Kidney (tissue), 14 donors: Measurements from ENCODE around the gene UBE4B. TPM values are rescaled to one million over a fixed set of nuclear protein-coding genes. Genes with fewer than 3 reads are reported as not detected.

Experiments used
- DNase-seq, 5 donors: peaks; one replicate each; pipeline ENCODE4 v3.0.0-alpha.2; 2013 to 2020
- FAIRE-seq: peaks from 2 replicates; lab custom pipeline; 2012; peaks lifted over from hg19 to GRCh38; lab: Jason Lieb, UNC
- H3K27ac ChIP-seq, 2 donors: one replicate each; pipeline ENCODE4 v1.7.0; 2013; ENCODE audit warnings: low read depth in 2 of 2, low read length in 2 of 2, inconsistent platforms in 1 of 2
- H3K27me3 ChIP-seq: one replicate; pipeline ENCODE4 v1.7.1; 2013; ENCODE audit warnings: low read length, inconsistent platforms; ENCODE audit not compliant: control insufficient read depth, insufficient read depth
- H3K36me3 ChIP-seq, 3 donors: one replicate each; pipeline versions ENCODE4 v1.7.0 to v1.7.1; 2013; ENCODE audit warnings: low read length in 3 of 3, control low read depth in 1 of 3, inconsistent platforms in 1 of 3; ENCODE audit not compliant: insufficient read depth in 3 of 3, control insufficient read depth in 2 of 3
- H3K4me1 ChIP-seq, 3 donors: one replicate each; pipeline versions ENCODE4 v1.7.0 to v1.7.1; 2013; ENCODE audit warnings: low read length in 3 of 3, inconsistent platforms in 1 of 3, low read depth in 1 of 3; ENCODE audit not compliant: control insufficient read depth in 2 of 3, insufficient read depth in 2 of 3
- H3K4me3 ChIP-seq, 3 donors: one replicate each; pipeline versions ENCODE4 v1.7.0 to v1.8.1; 2013; ENCODE audit warnings: low read length in 3 of 3, control low read depth in 1 of 3, inconsistent platforms in 1 of 3
- H3K9ac ChIP-seq, 3 donors: one replicate each; pipeline versions ENCODE4 v1.7.0 to v1.7.1; 2013; ENCODE audit warnings: low read length in 3 of 3, control low read depth in 1 of 3, inconsistent platforms in 1 of 3
- H3K9me3 ChIP-seq, 3 donors: one replicate each; pipeline versions ENCODE4 v1.7.0 to v1.7.1; 2013; ENCODE audit warnings: low read length in 3 of 3, control low read depth in 1 of 3, inconsistent platforms in 1 of 3; ENCODE audit not compliant: control insufficient read depth in 2 of 3, insufficient read depth in 1 of 3
- CTCF ChIP-seq: IDR thresholded peaks from 3 replicates; pipeline ENCODE4 v1.5.1; 2012; ENCODE audit warnings: mild to moderate bottlenecking, moderate library complexity, borderline replicate concordance; ENCODE audit not compliant: insufficient read depth; ENCODE audit errors: extremely low read depth
- intact Hi-C: fragments of 100-400 bp; cut with DNase I; formaldehyde crosslinking; loops from one replicate; pipeline ENCODE4 v1.11.1; 2022
- polyA plus RNA-seq: library from polyadenylated mRNA; stranded (reverse); fragments of 350-450 nt; fragmentation: Illumina TruSeq; extraction: RNeasy Lipid Tissue Mini Kit (QIAGEN cat#74804); gene quantifications from one replicate; pipeline ENCODE4 v1.2.3, GENCODE V29; 2014; ENCODE audit warnings: low read depth, low replicate concordance; ENCODE audit not compliant: insufficient read depth
- total RNA-seq: library from RNA; stranded (reverse); fragmentation: NEBNext Ultra II Directional; extraction: Animal tissue kit (Norgen Biotek cat#: 25700); gene quantifications from one replicate; pipeline ENCODE4 v1.2.1, GENCODE V29; 2021
- donor health status: control.
- donor health status: control.
- donor health status: control.
- donor health status: control.
- donor health status: control.
- donor health status: DM: yes; HTN: yes; CAD: no.
- donor health status: Normal renal cell carcinoma (clear cell type).

UBE4B gene
- total and polyA plus RNA-seq, 2 donors from 2014 or later = 13.3 to 33.5 TPM

DNA sequence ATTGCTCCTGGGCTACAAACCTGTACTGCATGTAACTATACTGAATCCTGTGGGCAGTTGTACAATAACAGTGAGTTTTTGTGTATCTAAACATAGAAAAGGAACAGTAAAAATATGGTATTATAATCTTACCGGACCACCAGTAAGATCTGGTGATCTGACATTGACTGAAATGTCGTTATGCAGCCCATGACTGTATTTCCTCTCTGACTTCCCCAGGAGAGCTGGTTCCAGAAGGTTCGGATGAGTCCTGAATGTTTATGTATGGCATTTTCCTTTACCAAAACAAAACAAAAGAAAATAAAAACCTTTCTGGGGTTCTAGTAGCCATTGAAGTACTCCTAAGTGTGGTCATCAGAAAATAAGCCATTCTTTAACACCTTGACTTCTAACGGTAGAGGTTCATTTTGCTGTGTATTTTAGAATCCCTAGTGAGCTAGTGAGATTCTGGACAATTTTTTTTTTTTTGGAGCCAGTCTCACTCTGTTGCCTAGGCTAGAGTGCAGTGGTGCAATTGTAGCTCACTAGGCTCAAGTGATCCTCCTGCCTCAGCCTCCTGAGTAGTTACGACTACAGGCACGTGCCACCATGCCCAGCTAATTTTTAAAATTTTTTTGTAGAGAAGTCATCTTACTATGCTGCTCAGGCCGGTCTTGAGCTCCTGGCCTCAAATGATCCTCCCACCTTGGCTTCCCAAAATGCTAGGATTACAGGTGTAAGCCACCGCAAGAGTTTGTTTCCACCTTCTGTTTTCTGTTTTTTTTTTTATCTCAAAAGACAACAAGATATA is 27.7 kb downstream of the UBE4B start:
- TF ChIP-seq CTCF = no peak
- Histone ChIP-seq H3K27me3 (no peaks in the 10 kb centered on the region), H3K36me3 (no peaks in the 10 kb centered on the region), H3K4me1 (peaks cover 0 to 4% (median 4%) of the 10 kb centered on the region in 3 donors), H3K9ac (no peak overlapping the region), H3K4me3 (no peak overlapping the region), H3K27ac (no peak overlapping the region), H3K9me3 (no peaks in the 10 kb centered on the region)
- no peak for DNase-seq
- FAIRE-seq = no peak
- intact Hi-C loops = no loop called here

GRCh38 chr1:10061276-10061675 is 28.5 kb downstream of the UBE4B start:
- DNase-seq = no peak
- FAIRE-seq = no peak
- H3K27ac ChIP-seq = no peak overlapping the region
- TF ChIP-seq CTCF = no peak
- H3K27me3 ChIP-seq = no peaks in the 10 kb centered on the region
- H3K4me3 ChIP-seq = no peak overlapping the region
- peaks cover 0 to 5% (median 4%) of the 10 kb centered on the region in 3 donors for H3K4me1 ChIP-seq
- intact Hi-C loops = no loop called here
- H3K9ac ChIP-seq = no peak overlapping the region
- no peaks in the 10 kb centered on the region for H3K36me3 ChIP-seq
- no peaks in the 10 kb centered on the region for H3K9me3 ChIP-seq

GRCh38 chr1:10063878-10064277 is 31.1 kb downstream of the UBE4B start:
- no peak for DNase-seq
- no peak overlapping the region for H3K27ac ChIP-seq
- H3K36me3 ChIP-seq = no peaks in the 10 kb centered on the region
- intact Hi-C loops = no loop called here
- H3K9ac ChIP-seq = no peak overlapping the region
- H3K27me3 ChIP-seq = no peaks in the 10 kb centered on the region
- no peak overlapping the region for H3K4me3 ChIP-seq
- H3K4me1 ChIP-seq = peaks cover 0 to 5% (median 4%) of the 10 kb centered on the region in 3 donors
- no peak for TF ChIP-seq CTCF
- no peak for FAIRE-seq
- H3K9me3 ChIP-seq = no peaks in the 10 kb centered on the region
